Panc1 (cell line): ENCODE data around the gene APPL1.

Source experiments
- POLR2AphosphoS5 ChIP-seq: IDR thresholded peaks from 2 replicates; pipeline ENCODE4 v1.6.1; 2012; ENCODE audit warnings: mild to moderate bottlenecking, low read depth, low read length, moderate library complexity
- SIN3A ChIP-seq: IDR thresholded peaks from 2 replicates; pipeline ENCODE4 v1.6.1; 2012; ENCODE audit warnings: low read depth, mild to moderate bottlenecking, low read length, moderate library complexity, borderline replicate concordance; ENCODE audit not compliant: insufficient read depth
- TCF7L2 ChIP-seq: IDR thresholded peaks from 2 replicates; pipeline ENCODE4 v1.6.1; 2011; ENCODE audit warnings: mild to moderate bottlenecking, low read depth, low read length, inconsistent platforms
- TF ChIP-seq, protein P1 (sequence below): fragments of 450-650 bp; IDR thresholded peaks from 2 replicates; pipeline ENCODE4 v1.5.1; 2017; ENCODE audit warnings: mild to moderate bottlenecking
- TF ChIP-seq, protein P2 (sequence below), 2 experiments: IDR thresholded peaks; 2 replicates each; pipeline ENCODE4 v1.6.1; 2011 to 2012; ENCODE audit warnings: low read depth in 2 of 2, control low read depth in 1 of 2, low read length in 1 of 2, mild to moderate bottlenecking in 1 of 2, moderate library complexity in 1 of 2; ENCODE audit not compliant: insufficient read depth in 1 of 2

DNA sequence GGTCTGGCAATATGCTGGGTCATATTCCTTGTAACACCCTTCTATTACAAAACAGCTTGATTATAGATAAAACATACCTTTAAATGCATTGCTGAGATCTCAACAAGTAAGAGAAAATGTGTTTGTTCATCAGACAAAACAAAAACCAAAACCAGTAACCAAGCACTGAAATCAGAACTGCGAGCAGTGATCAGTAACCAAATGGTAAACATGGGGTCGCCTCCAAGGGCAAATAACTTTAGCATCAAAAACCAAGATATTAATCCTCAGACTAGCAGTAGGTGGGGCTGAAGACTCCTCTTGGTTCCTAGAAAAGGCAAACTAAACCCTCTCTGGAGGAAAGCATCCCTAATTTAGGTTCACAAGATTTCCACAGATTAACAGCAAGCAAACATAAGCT lies 21.1 kb upstream of the APPL1 start:
- TF ChIP-seq, protein P1, sequence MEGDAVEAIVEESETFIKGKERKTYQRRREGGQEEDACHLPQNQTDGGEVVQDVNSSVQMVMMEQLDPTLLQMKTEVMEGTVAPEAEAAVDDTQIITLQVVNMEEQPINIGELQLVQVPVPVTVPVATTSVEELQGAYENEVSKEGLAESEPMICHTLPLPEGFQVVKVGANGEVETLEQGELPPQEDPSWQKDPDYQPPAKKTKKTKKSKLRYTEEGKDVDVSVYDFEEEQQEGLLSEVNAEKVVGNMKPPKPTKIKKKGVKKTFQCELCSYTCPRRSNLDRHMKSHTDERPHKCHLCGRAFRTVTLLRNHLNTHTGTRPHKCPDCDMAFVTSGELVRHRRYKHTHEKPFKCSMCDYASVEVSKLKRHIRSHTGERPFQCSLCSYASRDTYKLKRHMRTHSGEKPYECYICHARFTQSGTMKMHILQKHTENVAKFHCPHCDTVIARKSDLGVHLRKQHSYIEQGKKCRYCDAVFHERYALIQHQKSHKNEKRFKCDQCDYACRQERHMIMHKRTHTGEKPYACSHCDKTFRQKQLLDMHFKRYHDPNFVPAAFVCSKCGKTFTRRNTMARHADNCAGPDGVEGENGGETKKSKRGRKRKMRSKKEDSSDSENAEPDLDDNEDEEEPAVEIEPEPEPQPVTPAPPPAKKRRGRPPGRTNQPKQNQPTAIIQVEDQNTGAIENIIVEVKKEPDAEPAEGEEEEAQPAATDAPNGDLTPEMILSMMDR: no peak
- TF ChIP-seq POLR2AphosphoS5: no peak
- TF ChIP-seq, protein P2, sequence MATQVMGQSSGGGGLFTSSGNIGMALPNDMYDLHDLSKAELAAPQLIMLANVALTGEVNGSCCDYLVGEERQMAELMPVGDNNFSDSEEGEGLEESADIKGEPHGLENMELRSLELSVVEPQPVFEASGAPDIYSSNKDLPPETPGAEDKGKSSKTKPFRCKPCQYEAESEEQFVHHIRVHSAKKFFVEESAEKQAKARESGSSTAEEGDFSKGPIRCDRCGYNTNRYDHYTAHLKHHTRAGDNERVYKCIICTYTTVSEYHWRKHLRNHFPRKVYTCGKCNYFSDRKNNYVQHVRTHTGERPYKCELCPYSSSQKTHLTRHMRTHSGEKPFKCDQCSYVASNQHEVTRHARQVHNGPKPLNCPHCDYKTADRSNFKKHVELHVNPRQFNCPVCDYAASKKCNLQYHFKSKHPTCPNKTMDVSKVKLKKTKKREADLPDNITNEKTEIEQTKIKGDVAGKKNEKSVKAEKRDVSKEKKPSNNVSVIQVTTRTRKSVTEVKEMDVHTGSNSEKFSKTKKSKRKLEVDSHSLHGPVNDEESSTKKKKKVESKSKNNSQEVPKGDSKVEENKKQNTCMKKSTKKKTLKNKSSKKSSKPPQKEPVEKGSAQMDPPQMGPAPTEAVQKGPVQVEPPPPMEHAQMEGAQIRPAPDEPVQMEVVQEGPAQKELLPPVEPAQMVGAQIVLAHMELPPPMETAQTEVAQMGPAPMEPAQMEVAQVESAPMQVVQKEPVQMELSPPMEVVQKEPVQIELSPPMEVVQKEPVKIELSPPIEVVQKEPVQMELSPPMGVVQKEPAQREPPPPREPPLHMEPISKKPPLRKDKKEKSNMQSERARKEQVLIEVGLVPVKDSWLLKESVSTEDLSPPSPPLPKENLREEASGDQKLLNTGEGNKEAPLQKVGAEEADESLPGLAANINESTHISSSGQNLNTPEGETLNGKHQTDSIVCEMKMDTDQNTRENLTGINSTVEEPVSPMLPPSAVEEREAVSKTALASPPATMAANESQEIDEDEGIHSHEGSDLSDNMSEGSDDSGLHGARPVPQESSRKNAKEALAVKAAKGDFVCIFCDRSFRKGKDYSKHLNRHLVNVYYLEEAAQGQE (IDR thresholded peaks at IDR 0.05; ENCODE audit: insufficient read depth in 1 of 2, low read depth in 2 of 2, low read length in 1 of 2): no peak
- TF ChIP-seq TCF7L2: no peak
- no peak for TF ChIP-seq SIN3A
